GM18870 (cell line): ENCODE measurements around the gene PLEKHO1.
"Not testable (repeated sequence)": the region's sequence is repeated elsewhere in the genome, so short reads cannot be mapped to it uniquely, and the experiment has no call there.

ENCODE experiments used
- ATAC-seq: cut with Tn5 transposase; IDR thresholded peaks from one replicate; pipeline ENCODE4 v1.9.1; 2021; ENCODE audit warnings: moderate library complexity; ENCODE audit not compliant: unreplicated experiment

The PLEKHO1 gene

DNA sequence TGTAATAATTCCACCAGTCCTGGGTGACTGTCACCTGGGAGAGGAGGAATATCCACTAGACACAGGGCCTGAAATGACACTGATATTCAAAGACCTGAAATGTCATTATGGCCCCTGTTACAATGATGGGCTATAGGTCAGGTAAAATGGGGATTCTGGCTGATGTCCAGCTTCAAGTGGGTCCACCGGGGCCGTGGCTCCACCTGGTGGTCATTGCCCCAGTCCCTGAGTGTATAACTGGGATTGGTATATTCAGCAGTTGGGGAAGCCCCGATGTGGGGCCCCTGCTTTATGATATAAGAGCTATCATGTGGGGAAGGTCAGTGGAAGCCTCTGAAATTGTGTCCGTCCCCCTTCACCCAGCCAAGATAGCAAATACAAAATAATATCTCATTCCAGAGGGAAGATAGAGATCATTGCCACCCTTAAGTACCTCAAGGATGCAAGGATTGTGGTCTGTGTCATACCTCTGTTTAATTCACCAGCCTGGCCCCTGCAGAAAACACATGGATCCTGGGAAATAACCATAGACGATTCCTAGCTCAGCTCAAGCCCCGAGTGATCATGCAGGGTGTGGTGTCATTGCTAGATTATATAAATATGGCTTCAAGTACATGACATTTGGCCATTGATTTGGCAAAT is 19.4 kb downstream of the PLEKHO1 start:
- ATAC-seq: no peak

DNA sequence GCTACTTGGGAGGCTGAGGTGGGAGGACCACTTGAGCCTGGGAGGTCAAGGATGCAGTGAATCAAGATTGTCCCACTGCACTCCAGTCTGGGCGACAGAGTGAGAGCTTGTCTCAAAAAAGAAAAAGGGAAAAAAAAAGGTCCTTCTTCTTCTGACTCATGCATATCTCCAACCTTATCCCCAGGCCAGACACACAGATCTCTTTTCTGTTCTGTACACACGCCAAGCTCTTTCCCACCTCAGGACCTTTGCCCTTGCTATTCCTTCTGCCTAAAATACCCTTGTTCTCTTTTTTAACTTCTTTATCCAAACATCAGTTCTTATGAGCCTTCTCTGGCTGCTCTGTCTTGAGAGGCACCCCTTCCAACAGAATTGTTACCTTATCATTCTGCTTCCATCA is 22.1 kb downstream of the PLEKHO1 start:
- no peak for ATAC-seq

DNA sequence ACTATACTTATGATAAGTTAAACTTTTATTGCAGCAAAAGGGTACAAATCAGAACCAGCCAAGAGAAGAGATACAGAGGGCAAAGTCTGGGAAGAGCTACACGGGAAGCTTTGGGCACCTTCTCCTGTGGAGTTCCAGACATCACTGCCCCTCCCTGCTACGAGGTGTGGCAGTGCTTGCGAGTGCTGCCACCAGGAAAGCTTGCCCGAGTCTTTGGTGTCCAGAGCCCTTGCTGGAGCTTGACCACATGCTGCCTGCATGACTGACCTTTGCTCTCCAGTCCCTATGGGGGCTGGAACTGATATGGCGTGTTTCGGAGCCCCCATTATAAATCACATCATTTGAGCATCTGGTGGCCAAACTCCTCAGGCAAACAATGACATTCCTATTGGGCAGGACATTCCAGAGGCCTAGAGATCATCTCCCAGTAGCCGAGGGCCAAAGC is 23.4 kb downstream of the PLEKHO1 start:
- no peak for ATAC-seq

DNA sequence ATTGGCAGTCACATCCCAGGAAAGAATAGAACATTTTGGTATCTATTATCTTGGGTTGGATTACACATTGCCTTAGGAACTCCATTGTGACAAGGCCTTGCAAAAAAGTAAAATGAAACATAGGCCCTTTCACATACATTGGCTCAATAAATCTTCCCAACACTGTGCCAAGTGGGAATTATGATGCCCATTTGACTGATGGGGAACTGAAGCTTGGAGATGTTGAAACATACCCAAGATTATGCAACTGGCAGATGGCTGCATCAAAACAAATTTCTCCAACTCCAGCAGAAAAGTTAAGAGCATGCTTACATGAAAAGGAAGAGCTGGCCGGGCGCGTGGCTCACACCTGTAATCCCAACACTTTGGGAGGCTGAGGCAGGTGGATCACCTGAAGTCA is 26.9 kb downstream of the PLEKHO1 start:
- ATAC-seq: no peak

DNA sequence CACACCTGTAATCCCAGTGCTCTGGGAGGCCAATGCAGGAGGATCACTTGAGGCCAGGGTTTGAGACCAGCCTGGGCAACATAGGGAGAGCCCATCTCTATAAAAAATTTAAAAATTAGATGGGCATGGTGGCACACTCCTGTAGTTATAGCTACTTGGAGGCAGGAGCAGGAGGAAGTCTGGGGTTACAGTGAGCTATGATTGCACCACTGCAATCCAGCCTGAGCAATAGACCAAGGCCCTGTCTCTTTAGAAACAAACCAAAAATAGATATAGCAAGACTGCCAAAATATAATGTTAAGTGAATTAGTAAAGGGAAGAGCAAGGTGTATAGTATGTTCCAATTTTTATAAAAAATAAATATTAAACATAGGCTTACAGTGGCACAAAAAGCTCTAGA is 28.8 kb downstream of the PLEKHO1 start:
- ATAC-seq: no peak

DNA sequence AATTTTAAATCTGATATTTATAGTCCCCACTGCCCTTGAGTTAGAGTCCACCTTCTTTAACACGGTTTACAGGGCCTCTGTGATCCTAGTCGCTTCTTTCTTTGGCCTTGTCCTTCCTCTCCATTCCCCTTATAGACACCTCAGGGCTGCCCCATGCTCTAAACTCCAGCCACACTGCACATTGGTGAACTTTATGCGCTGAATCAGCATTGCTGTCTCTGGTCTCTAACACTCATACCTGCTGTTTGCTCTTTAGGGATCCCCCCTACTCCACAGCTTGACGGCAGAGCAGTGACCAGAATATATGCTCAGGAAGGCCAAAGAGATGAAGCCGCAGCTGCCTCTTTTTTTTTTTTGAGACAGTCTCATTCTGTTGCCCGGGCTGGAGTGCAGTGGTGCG is 30.2 kb downstream of the PLEKHO1 start:
- no peak for ATAC-seq

DNA sequence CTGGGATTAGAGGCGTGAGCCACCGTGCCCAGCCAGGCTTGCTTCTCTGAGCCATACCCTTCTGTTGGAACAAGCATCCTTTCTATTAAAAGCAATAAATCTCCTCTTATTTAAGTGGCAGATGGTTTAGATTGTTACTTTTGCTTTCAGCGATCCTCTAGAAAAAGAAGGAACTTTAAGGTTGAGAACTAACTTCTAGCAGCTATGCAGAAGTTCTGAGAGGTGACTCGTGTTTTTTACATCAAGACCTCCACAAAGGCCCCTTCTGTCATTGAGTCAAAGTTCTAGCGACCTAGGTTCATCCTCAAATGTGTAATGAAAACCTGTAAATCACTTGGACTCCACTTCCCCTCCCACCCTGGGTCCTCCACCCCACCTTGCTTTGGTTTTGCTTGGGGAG is 30.8 kb downstream of the PLEKHO1 start:
- no peak for ATAC-seq

DNA sequence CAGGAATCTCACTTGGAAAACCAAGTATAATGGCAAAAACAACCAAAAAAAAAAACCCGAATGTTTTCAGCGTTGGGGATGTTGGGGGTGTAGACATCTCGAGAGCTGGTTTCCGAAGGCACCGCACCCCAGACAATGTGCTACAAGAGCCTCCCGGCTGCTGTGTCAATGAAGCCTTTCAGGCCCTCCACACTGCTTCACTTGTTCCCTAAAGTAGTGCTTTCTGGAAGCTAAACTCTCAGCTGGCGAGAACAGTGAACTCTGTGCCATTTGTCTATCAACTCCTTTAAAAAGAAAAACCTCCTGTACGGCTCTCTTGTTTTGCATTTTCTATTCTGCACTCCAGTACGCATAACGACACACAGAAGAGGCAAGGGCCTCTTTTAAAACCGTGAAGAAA is 32.5 kb downstream of the PLEKHO1 start:
- no peak for ATAC-seq

DNA sequence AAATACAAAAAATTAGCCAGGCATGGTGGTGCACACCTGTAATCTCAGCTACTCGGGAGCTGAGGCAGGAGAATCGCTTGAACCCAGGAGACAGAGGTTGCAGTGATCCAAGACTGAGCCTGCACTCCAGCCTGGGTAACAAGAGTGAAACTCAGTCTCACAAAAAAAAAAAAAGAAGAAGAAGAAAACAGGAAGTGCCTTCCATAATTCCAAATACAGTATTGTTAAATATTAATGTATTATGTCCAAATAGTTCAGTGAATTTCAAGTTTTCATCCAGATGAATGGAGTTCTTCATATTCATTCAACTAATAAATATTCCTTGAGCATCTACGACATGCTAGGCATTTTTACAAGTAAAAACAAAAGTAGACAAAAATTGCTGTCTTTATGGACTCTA is 33.3 kb downstream of the PLEKHO1 start:
- no peak for ATAC-seq

DNA sequence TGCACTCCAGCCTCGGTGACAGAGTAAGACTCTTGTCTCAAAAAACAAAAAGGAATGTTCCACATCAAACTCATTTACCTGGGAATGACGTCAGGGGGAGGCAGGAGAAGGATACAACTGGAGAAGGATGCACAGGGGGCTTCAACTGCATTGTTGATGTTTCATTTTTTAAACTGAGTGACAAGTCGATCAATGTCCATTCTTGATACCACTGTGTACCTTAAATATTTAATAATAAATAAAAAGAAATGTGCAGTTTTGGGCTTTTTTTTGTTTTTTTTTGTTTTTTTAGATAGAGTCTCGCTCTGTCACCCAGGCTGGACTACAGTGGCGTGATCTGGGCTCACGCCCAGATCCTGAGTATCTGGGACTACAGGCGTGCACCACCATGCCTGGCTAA is 35.8 kb downstream of the PLEKHO1 start:
- no peak for ATAC-seq

DNA sequence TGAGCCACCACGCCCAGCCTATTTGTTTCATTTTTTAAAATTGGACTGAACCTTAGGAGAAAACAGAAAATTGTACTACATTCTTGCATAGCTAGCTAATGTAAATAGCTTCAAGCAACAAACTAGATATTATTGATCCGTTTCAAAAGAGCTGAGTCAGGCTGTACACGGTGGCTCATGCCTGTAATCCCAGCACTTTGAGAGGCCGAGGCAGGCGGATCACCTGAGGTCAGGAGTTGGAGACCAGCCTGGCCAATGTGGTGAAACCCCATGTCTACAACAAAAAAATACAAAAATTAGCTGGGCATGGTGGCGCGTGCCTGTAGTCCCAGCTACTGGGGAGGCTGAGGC is 36.7 kb downstream of the PLEKHO1 start:
- ATAC-seq: not testable (repeated sequence)

DNA sequence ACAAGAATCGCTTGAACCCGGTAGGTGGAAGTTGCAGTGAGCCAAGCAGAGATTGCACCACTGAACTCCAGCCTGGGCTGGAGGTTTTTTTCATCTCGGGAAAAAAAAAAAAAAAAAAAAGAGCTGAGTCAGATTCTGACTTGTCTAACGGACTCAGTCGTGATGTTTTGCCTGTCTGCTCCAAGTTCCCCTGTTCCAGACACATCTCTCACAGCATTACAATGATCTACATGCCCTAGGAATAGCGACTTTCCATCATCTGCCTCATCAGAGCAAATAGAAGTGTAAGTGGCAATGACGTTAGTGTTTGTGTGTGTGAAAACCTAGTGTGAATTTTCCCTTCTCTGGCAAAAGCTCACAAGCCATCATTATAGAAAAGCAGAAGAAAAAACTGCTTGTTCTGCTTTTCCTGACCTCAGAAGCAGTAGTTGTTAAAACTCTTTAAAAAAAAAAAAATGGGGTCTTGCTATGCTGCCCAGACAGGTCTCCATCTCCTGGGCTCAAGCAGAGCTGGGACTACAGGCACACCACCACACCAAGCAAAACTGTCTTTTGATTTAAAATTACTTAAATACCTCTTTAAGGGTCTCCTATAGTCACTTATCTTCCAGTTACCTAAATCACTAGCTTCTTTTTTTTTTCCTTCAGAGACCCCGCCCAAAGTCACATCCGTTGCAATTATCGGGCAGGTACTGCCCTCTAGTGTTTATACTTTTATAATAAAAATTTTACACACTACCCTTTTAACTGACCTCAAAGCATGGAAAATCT is 37.3 kb downstream of the PLEKHO1 start:
- ATAC-seq: no peak

DNA sequence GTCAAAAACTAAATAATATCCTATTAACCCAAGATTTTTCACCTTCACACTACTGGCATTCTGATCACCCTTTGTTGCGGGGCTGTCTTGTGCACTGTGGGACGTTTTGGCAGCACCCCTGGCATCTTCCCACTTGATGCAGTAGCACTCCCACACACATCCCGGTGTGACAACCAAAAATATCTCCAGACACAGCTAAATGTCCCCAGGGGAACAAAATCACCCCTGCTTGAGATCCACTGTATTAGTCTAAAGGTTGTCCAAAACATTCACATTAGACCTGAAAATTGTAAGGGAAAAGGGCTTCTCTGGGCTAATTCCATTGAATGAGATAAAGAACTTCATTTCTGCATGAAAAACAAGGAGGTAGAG is 37.8 kb downstream of the PLEKHO1 start:
- ATAC-seq: no peak

DNA sequence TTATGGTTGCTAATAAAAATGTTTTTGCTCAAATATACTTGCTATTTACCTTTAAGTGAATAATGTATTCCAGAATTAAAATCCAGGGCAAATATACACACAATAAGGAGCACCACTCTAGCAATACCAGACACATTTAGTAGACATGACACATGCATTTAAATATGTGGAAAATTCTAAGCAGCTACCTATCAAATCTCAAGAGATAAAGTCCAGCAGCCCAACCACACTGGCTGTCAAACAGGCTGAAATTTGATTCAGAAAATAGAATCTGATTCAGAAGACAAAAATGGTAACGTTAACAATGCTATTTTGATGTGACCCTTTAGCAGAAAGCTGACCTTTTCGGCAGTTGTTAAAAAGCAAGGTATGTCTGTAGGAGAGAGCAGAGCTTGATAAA is 42.3 kb downstream of the PLEKHO1 start:
- ATAC-seq: no peak

DNA sequence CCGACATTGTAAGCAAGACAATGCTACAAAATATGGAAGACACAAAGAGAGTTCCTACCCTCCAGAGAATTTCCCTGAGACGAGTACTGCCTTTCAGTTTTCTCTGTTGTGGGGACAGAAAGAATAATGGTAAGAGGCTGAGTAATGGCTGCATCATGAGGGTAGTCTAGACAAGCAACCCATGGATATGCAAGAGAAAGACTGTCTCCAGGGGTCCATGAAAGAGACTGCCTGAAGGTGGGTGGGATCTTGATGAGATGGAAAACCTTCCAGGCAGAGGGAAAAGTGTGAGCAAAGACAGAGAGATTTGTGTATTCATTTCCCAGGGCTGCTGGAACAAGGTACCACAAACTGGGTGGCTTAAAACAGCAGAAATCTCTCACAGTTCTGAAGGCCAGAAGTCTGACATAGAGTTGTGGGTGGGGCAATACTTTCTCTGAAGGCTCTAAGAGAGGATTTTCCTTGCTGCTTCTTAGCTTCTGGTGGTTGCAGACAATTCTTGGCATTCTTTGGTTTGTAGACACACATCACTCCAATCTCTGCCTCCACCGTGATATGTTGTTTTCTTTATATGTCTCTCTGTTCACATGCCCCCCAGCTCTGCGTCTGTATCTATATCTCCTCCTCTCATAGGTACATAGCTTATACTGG is 44.8 kb downstream of the PLEKHO1 start:
- ATAC-seq: no peak

DNA sequence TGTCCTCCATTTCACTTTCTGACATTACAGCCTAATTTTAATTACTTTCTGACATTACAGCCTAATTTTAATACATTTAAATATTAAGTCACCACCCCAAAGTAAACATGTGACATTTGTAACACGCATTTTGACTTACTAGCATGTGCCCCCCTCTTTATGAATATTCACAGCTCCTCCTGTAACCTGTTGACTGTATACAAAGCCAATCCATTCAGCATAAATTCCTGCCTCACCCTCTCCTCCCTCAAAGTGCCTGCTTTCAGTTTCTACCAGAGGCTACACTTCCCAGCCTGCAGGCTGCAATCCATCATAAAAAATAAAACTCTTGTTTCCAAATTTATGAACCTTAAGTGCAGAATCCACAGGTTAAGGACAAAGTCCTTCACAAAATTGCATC is 46.7 kb downstream of the PLEKHO1 start:
- ATAC-seq: no peak

DNA sequence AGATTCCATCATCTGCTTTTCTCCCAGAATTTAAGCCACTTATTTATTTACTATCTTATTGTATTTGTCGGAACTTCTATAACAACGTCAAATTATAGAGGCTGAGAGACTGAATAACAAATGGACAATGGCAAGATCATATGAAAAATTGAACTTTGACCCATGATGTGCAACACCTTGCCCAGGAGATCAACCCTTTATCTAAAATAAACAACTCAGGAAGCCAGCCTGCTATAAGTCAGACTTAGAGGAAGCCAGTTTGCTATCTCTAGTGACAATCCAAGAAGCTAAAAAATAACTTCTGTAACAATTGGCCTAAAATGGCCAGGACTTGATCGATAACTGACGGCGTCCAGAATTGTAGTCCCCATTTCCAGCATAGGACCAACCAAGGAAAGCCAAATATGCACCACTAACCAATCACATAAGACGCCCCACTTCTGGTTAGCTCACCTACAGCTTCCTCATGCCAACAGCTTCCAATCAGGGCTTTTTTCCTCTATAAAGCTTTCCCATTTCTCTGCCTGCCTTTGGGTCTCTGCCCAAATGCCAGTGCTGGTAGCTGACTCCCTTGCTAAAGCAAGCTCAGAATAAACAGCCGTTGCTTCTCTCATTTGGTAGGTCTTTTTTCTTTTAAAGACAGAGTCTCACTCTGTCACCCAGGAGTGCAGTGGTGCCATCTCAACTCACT is 57.7 kb downstream of the PLEKHO1 start:
- no peak for ATAC-seq

DNA sequence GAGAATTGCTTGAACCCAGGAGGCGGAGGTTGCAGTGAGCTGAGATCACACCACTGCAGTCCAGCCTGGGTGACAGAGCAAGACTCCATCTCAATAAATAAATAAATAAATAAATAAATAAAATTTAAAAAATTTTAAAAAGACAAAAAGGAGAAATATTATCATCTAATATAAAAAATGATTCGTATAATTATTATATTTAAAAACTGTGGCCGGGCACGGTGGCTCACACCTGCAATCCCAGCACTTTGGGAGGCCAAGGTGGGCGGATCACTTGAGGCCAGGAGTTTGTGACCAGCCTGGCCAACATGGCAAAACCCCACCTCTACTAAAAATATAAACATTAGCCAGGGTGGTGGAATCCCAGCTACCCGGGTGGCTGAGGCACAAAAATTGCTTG is 58.7 kb downstream of the PLEKHO1 start:
- ATAC-seq: not testable (repeated sequence)
